Vagina (tissue), 2 donors: ENCODE results near the gene MGLL.

Experiments used
- POLR2A ChIP-seq, 2 donors: fragments of 450-650 bp; IDR thresholded peaks; one replicate each; pipeline ENCODE4 v1.6.1; 2017; ENCODE audit warnings: antibody characterized with exemption in 2 of 2, mild to moderate bottlenecking in 2 of 2, moderate library complexity in 2 of 2
- POLR2AphosphoS5 ChIP-seq, 2 donors: sonication (generic); formaldehyde crosslinking; IDR thresholded peaks; one replicate each; pipeline ENCODE4 v1.9.0; 2017; ENCODE audit warnings: antibody characterized with exemption in 2 of 2, mild to moderate bottlenecking in 2 of 2, low read depth in 1 of 2; ENCODE audit not compliant: insufficient read depth in 1 of 2
- TF ChIP-seq, protein P1 (sequence below), 3 experiments: fragments of 450-650 bp in 2 of 3; fragments of 200-600 bp in 1 of 3; sonication (generic) in 1 of 3; IDR thresholded peaks; one replicate each; pipeline ENCODE4 v1.5.1; 2017 to 2019; ENCODE audit warnings: antibody characterized with exemption in 3 of 3, mild to moderate bottlenecking in 2 of 3, moderate library complexity in 2 of 3

DNA sequence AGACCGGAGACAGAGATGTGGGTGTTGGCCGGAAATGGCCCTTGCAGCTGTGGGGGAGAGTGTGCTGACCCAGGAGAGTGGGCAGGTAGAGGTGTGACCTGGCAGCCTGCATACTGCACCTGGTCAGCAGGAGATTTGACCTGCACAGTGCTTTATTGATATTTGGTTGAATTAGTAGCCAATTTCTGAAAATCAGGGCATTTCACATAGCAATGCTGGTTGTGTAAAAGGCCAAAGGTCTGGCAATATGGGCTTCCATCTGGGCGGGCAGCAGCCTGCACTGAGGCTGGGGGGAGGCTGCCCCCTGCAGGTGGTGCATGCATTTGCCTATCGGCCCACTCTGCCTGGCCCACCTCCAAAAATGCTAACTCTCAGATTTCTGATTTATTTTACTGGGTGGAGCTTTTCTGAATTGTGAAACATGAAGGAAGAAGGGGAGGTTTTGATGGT, 9.4 kb upstream of the MGLL start:
- TF ChIP-seq, protein P1, sequence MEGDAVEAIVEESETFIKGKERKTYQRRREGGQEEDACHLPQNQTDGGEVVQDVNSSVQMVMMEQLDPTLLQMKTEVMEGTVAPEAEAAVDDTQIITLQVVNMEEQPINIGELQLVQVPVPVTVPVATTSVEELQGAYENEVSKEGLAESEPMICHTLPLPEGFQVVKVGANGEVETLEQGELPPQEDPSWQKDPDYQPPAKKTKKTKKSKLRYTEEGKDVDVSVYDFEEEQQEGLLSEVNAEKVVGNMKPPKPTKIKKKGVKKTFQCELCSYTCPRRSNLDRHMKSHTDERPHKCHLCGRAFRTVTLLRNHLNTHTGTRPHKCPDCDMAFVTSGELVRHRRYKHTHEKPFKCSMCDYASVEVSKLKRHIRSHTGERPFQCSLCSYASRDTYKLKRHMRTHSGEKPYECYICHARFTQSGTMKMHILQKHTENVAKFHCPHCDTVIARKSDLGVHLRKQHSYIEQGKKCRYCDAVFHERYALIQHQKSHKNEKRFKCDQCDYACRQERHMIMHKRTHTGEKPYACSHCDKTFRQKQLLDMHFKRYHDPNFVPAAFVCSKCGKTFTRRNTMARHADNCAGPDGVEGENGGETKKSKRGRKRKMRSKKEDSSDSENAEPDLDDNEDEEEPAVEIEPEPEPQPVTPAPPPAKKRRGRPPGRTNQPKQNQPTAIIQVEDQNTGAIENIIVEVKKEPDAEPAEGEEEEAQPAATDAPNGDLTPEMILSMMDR (IDR thresholded peaks at IDR 0.05), result peak in 1 of 3 experiments; percentile 28
- TF ChIP-seq POLR2AphosphoS5 (IDR thresholded peaks at IDR 0.05; ENCODE audit: insufficient read depth in 1 of 2, low read depth in 1 of 2), result no peak
- TF ChIP-seq POLR2A (IDR thresholded peaks at IDR 0.05), result no peak
